Measurements from ENCODE around the gene CORO2B. TPM values are rescaled to one million over a fixed set of nuclear protein-coding genes. Genes with fewer than 3 reads are reported as not detected.

CORO2B gene
- total RNA-seq, 1 experiment from 2014 or later = 0.59 TPM

GRCh38 chr15:68749365-68749764 is 170.6 kb downstream of the CORO2B start:
- Histone ChIP-seq H3K27ac (no peak overlapping the region), H4K20me1 (ENCODE audit: insufficient read depth) (no peaks in the 10 kb centered on the region), H3F3A (ENCODE audit: insufficient read depth, low read depth) (no peaks in the 10 kb centered on the region), H3K27me3 (ENCODE audit: insufficient read depth, low read depth) (no peaks in the 10 kb centered on the region), H3K4me1 (replicated peaks; ENCODE audit: insufficient read depth) (no peaks in the 10 kb centered on the region), H3K79me2 (ENCODE audit: low read depth) (no peaks in the 10 kb centered on the region), H2AFZ (no peak overlapping the region), H3K36me3 (ENCODE audit: low read depth) (no peaks in the 10 kb centered on the region), H3K9me3 (ENCODE audit: insufficient read depth, low read depth) (no peaks in the 10 kb centered on the region), H3K9me2 (ENCODE audit: insufficient read depth) (no peaks in the 10 kb centered on the region), H3K4me2 (no peak overlapping the region), H3K4me3 (no peak overlapping the region)
- DNase-seq = no peak
- TF ChIP-seq CTCF (conservative IDR thresholded peaks at IDR 0.05) (no peak), EZH2 (IDR thresholded peaks at IDR 0.05; ENCODE audit: low read depth) (no peak)
- BruUV-seq (replicated peaks) = no TSS peak
- POLR2A ChIA-PET (ENCODE audit: unreplicated experiment) = interaction anchor here (1.2 kb wide), 1 partner anchor 477 kb away, joined by 4 read pairs; no protein-coding TSS in a partner anchor
- CTCF ChIA-PET = no interaction called here
- intact Hi-C loops (cut with micrococcal nuclease; ENCODE audit: unreplicated experiment) = no loop called here

GRCh38 chr15:68749793-68750192 is 171.0 kb downstream of the CORO2B start:
- Histone ChIP-seq H3K36me3 (ENCODE audit: low read depth) (no peaks in the 10 kb centered on the region), H4K20me1 (ENCODE audit: insufficient read depth) (no peaks in the 10 kb centered on the region), H3K27ac (no peak overlapping the region), H3K9me2 (ENCODE audit: insufficient read depth) (no peaks in the 10 kb centered on the region), H3K4me1 (replicated peaks; ENCODE audit: insufficient read depth) (no peaks in the 10 kb centered on the region), H3F3A (ENCODE audit: insufficient read depth, low read depth) (no peaks in the 10 kb centered on the region), H2AFZ (no peak overlapping the region), H3K4me2 (no peak overlapping the region), H3K79me2 (ENCODE audit: low read depth) (no peaks in the 10 kb centered on the region), H3K27me3 (ENCODE audit: insufficient read depth, low read depth) (no peaks in the 10 kb centered on the region), H3K9me3 (ENCODE audit: insufficient read depth, low read depth) (no peaks in the 10 kb centered on the region), H3K4me3 (no peak overlapping the region)
- BruUV-seq (replicated peaks) = no TSS peak
- ChIA-PET POLR2A (ENCODE audit: unreplicated experiment) (no interaction called here), CTCF (interaction anchor here (0.6 kb wide), 1 partner anchor 84 kb away, joined by 16 read pairs; no protein-coding TSS in a partner anchor)
- intact Hi-C loops (cut with micrococcal nuclease; ENCODE audit: unreplicated experiment) = no loop called here
- no peak for TF ChIP-seq EZH2 (IDR thresholded peaks at IDR 0.05; ENCODE audit: low read depth)
- TF ChIP-seq CTCF (conservative IDR thresholded peaks at IDR 0.05) = no peak
- no peak for DNase-seq

- POLR2A ChIA-PET (ENCODE audit: unreplicated experiment) = no interaction called here
- no peaks in the 10 kb centered on the region for H3K9me3 ChIP-seq (ENCODE audit: insufficient read depth, low read depth)
Observed at GRCh38 chr15:68751622-68752021, 172.8 kb downstream of the CORO2B start.

More at GRCh38 chr15:68751622-68752021, 172.8 kb downstream of the CORO2B start:
- TF ChIP-seq CTCF (conservative IDR thresholded peaks at IDR 0.05) = no peak
- no peak for TF ChIP-seq EZH2 (IDR thresholded peaks at IDR 0.05; ENCODE audit: low read depth)
- no TSS peak for BruUV-seq (replicated peaks)
- H2AFZ ChIP-seq = no peak overlapping the region
- H3K36me3 ChIP-seq (ENCODE audit: low read depth) = no peaks in the 10 kb centered on the region
- H3K27ac ChIP-seq = no peak overlapping the region
- H3K4me1 ChIP-seq (replicated peaks; ENCODE audit: insufficient read depth) = no peaks in the 10 kb centered on the region
- intact Hi-C loops (cut with micrococcal nuclease; ENCODE audit: unreplicated experiment) = no loop called here
- no peak for DNase-seq
- H3K79me2 ChIP-seq (ENCODE audit: low read depth) = no peaks in the 10 kb centered on the region
- no peaks in the 10 kb centered on the region for H3F3A ChIP-seq (ENCODE audit: insufficient read depth, low read depth)
- CTCF ChIA-PET = no interaction called here
- H3K27me3 ChIP-seq (ENCODE audit: insufficient read depth, low read depth) = no peaks in the 10 kb centered on the region
- H4K20me1 ChIP-seq (ENCODE audit: insufficient read depth) = no peaks in the 10 kb centered on the region
- no peak overlapping the region for H3K4me3 ChIP-seq
- no peaks in the 10 kb centered on the region for H3K9me2 ChIP-seq (ENCODE audit: insufficient read depth)
- H3K4me2 ChIP-seq = no peak overlapping the region

Measured in PC-9 (cell line).